ENCODE results near the gene AMMECR1. TPM values are rescaled to one million over a fixed set of nuclear protein-coding genes. Genes with fewer than 3 reads are reported as not detected.

Gene AMMECR1
- polyA plus RNA-seq, 2 donors = 5.8 to 6.9 TPM

DNA sequence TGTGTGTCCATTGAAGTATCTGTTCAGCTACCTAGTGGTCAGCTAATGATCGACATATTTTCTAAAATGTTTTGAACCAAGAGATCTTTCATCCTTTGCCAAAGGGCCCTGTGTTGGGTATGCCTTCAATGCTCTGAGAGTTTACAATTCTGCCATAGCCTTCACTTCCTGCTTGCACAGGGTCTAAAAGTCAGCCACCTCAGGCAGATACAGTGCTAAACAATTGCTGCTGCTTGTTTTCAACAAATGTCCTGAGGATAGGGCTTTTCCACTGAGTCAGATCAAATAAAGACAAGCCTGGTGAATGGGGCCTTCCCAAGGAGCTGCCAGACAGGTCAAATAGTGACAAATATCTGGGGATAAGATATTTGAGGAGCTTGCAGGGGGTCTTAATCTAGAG, 16.7 kb downstream of the AMMECR1 start:
- Histone ChIP-seq H3K4me3 (ENCODE audit: low read depth in 1 of 2, low read length in 2 of 2) (no peak overlapping the region), H3K9me3 (ENCODE audit: control insufficient read depth in 2 of 2, insufficient read depth in 1 of 2, low read depth in 1 of 2, low read length in 1 of 2) (no peaks in the 10 kb centered on the region), H3K36me3 (ENCODE audit: control insufficient read depth in 2 of 2, insufficient read depth in 2 of 2, low read length in 1 of 2) (no peaks in the 10 kb centered on the region), H3K4me1 (ENCODE audit: control insufficient read depth in 2 of 2, insufficient read depth in 2 of 2, low read length in 1 of 2) (no peaks in the 10 kb centered on the region), H3K27ac (ENCODE audit: low read depth in 2 of 2, low read length in 1 of 2) (no peak overlapping the region), H3K27me3 (ENCODE audit: control insufficient read depth in 1 of 2, insufficient read depth in 2 of 2, low read length in 2 of 2) (no peaks in the 10 kb centered on the region)
- WGBS, 2 donors = 60 to 100% methylated on average over 1 of the region's 1 CpG

DNA sequence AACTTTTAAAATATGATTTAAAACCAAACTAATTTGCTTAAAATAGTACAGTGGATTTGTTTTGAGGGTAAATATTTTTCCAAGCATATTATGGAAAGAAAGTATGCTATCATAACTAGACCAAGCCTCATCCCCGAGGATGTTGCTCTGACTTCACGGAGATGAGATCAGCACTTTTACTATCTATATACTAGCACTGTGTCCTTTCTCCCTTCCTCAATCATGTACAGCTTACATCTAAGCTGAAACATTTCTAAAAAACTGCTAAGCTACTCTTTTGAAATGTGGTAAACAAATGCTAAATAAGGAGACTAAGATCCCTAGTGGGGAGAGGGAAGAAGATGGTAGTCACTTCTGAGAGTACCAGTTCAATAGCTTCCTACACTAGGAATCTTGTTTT, 23.8 kb downstream of the AMMECR1 start:
- H3K27ac ChIP-seq (ENCODE audit: low read depth in 2 of 2, low read length in 1 of 2) = no peak overlapping the region
- no peaks in the 10 kb centered on the region for H3K36me3 ChIP-seq (ENCODE audit: control insufficient read depth in 2 of 2, insufficient read depth in 2 of 2, low read length in 1 of 2)
- H3K4me3 ChIP-seq (ENCODE audit: low read depth in 1 of 2, low read length in 2 of 2) = no peak overlapping the region
- 89 to 94% methylated on average over 2 of the region's 2 CpGs for WGBS, 2 donors
- no peaks in the 10 kb centered on the region for H3K4me1 ChIP-seq (ENCODE audit: control insufficient read depth in 2 of 2, insufficient read depth in 2 of 2, low read length in 1 of 2)
- H3K27me3 ChIP-seq (ENCODE audit: control insufficient read depth in 1 of 2, insufficient read depth in 2 of 2, low read length in 2 of 2) = peaks cover 0 to 2% of the 10 kb centered on the region in 2 donors
- no peaks in the 10 kb centered on the region for H3K9me3 ChIP-seq (ENCODE audit: control insufficient read depth in 2 of 2, insufficient read depth in 1 of 2, low read depth in 1 of 2, low read length in 1 of 2)

DNA sequence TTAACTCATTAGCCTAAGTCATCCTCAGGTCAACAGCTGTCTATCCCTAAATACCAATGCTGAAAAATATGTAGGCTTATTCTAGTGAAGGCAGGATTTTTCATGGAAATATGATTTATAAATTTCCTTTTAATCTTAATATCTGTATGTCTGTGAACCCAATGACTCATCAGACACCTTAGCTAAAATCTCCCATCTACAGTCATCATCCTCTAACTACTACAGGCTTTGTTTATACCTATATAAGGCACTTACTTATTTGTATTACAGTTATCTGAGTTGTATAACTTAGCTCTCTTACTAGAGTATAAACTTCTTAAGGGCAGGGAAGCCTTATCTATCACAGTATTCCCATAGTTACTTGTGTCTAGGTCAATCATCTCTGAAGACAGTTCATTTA, 24.2 kb downstream of the AMMECR1 start:
- no peaks in the 10 kb centered on the region for H3K4me1 ChIP-seq (ENCODE audit: control insufficient read depth in 2 of 2, insufficient read depth in 2 of 2, low read length in 1 of 2)
- H3K9me3 ChIP-seq (ENCODE audit: control insufficient read depth in 2 of 2, insufficient read depth in 1 of 2, low read depth in 1 of 2, low read length in 1 of 2) = no peaks in the 10 kb centered on the region
- H3K36me3 ChIP-seq (ENCODE audit: control insufficient read depth in 2 of 2, insufficient read depth in 2 of 2, low read length in 1 of 2) = no peaks in the 10 kb centered on the region
- H3K27ac ChIP-seq (ENCODE audit: low read depth in 2 of 2, low read length in 1 of 2) = no peak overlapping the region
- H3K27me3 ChIP-seq (ENCODE audit: control insufficient read depth in 1 of 2, insufficient read depth in 2 of 2, low read length in 2 of 2) = peaks cover 0 to 2% of the 10 kb centered on the region in 2 donors
- H3K4me3 ChIP-seq (ENCODE audit: low read depth in 1 of 2, low read length in 2 of 2) = no peak overlapping the region

DNA sequence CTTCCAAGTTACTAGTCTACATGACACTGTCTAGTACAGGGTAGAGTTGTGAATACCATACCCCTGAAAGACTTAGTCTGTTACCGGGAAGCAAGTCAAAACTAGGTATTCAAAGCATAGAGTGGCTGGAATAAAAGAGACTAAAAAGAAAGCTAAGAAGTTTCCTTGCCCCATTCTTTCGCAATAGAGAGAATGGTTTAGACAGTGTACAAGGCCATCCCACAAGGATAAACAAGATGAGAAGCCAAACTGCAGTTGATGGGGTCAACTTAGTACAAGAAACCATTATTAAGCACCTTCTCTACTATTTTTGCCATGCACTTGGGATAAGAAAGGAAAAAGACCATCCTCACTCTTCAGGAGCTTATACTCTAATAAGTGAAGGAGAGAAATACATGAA, 30.3 kb downstream of the AMMECR1 start:
- Histone ChIP-seq H3K4me3 (ENCODE audit: low read depth in 1 of 2, low read length in 2 of 2) (no peak overlapping the region), H3K9me3 (ENCODE audit: control insufficient read depth in 2 of 2, insufficient read depth in 1 of 2, low read depth in 1 of 2, low read length in 1 of 2) (no peaks in the 10 kb centered on the region), H3K27me3 (ENCODE audit: control insufficient read depth in 1 of 2, insufficient read depth in 2 of 2, low read length in 2 of 2) (no peaks in the 10 kb centered on the region), H3K4me1 (ENCODE audit: control insufficient read depth in 2 of 2, insufficient read depth in 2 of 2, low read length in 1 of 2) (no peaks in the 10 kb centered on the region), H3K27ac (ENCODE audit: low read depth in 2 of 2, low read length in 1 of 2) (no peak overlapping the region), H3K36me3 (ENCODE audit: control insufficient read depth in 2 of 2, insufficient read depth in 2 of 2, low read length in 1 of 2) (no peaks in the 10 kb centered on the region)
- WGBS, 2 donors = 80 to 87% methylated on average over 2 of the region's 2 CpGs

DNA sequence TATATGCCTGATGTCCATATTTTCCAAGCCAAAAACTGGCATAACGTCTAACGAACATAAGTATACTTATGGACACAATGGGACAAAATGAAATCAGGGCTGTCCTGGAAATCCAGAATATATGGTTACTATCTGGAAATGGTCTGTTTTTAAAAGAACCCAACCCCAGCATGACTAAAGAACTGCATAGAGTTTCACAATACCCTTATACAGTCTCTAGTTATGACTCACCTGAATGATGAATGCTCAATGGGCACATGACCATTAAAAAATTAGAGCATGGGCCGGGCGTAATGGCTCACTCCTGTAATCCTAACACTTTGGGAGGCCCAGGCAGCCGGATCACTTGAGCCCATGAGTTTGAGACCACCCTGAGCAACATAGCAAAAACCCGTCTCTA, 31.8 kb downstream of the AMMECR1 start:
- no peak overlapping the region for H3K4me3 ChIP-seq (ENCODE audit: low read depth in 1 of 2, low read length in 2 of 2)
- no peaks in the 10 kb centered on the region for H3K27me3 ChIP-seq (ENCODE audit: control insufficient read depth in 1 of 2, insufficient read depth in 2 of 2, low read length in 2 of 2)
- no peaks in the 10 kb centered on the region for H3K4me1 ChIP-seq (ENCODE audit: control insufficient read depth in 2 of 2, insufficient read depth in 2 of 2, low read length in 1 of 2)
- H3K36me3 ChIP-seq (ENCODE audit: control insufficient read depth in 2 of 2, insufficient read depth in 2 of 2, low read length in 1 of 2) = no peaks in the 10 kb centered on the region
- WGBS, 2 donors = 58 to 76% methylated on average over 6 of the region's 6 CpGs
- H3K9me3 ChIP-seq (ENCODE audit: control insufficient read depth in 2 of 2, insufficient read depth in 1 of 2, low read depth in 1 of 2, low read length in 1 of 2) = no peaks in the 10 kb centered on the region
- peak overlapping the region; percentile 43 to 56 for H3K27ac ChIP-seq (ENCODE audit: low read depth in 2 of 2, low read length in 1 of 2)

DNA sequence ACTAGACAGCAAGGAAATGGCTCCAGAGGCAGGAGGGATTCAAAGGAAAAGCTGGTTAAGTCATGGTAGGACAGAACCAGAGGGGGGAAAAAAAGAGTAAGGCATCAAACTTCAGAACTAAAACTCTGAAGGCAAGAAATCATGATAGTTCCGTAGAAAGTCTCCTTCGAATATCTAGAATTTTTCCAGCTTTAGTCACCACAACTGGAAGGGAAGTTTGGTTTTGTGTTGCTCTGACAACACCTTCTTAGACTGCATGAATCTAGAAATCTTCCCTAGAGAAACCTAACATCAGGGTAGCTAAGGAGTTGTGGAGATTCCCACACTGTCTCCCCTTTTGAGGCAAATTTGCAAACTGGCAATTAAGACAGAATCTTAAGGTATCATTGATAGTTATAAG, 33.7 kb downstream of the AMMECR1 start:
- H3K9me3 ChIP-seq (ENCODE audit: control insufficient read depth in 2 of 2, insufficient read depth in 1 of 2, low read depth in 1 of 2, low read length in 1 of 2) = no peaks in the 10 kb centered on the region
- H3K36me3 ChIP-seq (ENCODE audit: control insufficient read depth in 2 of 2, insufficient read depth in 2 of 2, low read length in 1 of 2) = no peaks in the 10 kb centered on the region
- H3K4me1 ChIP-seq (ENCODE audit: control insufficient read depth in 2 of 2, insufficient read depth in 2 of 2, low read length in 1 of 2) = no peaks in the 10 kb centered on the region
- no peak overlapping the region for H3K4me3 ChIP-seq (ENCODE audit: low read depth in 1 of 2, low read length in 2 of 2)
- H3K27ac ChIP-seq (ENCODE audit: low read depth in 2 of 2, low read length in 1 of 2) = no peak overlapping the region
- WGBS, 2 donors = 73 to 88% methylated on average over 2 of the region's 2 CpGs
- no peaks in the 10 kb centered on the region for H3K27me3 ChIP-seq (ENCODE audit: control insufficient read depth in 1 of 2, insufficient read depth in 2 of 2, low read length in 2 of 2)

DNA sequence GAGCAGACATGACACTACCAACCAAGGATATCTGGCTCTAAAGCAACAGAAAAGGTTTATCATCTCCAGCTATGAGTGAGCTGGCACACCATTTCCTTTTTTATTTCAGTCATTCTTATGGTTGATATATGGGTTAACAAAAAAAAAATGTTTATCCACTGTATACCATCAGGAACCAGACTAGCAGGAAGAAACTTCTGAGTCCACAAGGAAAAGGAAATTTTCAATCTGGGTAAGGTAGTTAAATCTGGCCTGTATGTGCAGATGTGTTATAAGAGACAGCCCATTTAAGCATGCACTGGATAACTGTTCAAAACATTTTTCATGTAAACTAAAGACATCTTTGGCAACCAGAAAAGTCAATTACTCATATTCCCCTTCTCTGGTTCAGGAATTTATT, 35.0 kb downstream of the AMMECR1 start:
- Histone ChIP-seq H3K27me3 (ENCODE audit: control insufficient read depth in 1 of 2, insufficient read depth in 2 of 2, low read length in 2 of 2) (no peaks in the 10 kb centered on the region), H3K4me1 (ENCODE audit: control insufficient read depth in 2 of 2, insufficient read depth in 2 of 2, low read length in 1 of 2) (no peaks in the 10 kb centered on the region), H3K9me3 (ENCODE audit: control insufficient read depth in 2 of 2, insufficient read depth in 1 of 2, low read depth in 1 of 2, low read length in 1 of 2) (no peaks in the 10 kb centered on the region), H3K4me3 (ENCODE audit: low read depth in 1 of 2, low read length in 2 of 2) (no peak overlapping the region), H3K27ac (ENCODE audit: low read depth in 2 of 2, low read length in 1 of 2) (no peak overlapping the region), H3K36me3 (ENCODE audit: control insufficient read depth in 2 of 2, insufficient read depth in 2 of 2, low read length in 1 of 2) (no peaks in the 10 kb centered on the region)

DNA sequence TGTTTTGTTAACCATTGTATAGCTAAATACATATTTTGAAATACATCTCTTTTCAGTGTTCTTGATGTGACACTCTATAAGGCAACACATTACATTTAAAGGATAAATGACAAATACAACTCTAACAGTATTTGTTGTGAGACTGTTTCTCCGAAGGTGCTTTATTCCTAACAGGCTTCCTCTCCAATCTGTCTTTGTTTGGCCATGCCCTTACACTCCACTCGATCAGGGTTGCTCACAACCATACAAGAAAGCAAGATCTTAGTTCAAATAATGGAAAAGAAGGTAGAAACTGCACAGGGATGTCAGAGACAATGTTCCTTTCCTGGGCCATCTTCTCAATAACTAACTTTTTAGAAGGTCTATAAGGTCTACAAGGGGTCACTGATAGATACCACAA, 36.5 kb downstream of the AMMECR1 start:
- H3K4me3 ChIP-seq (ENCODE audit: low read depth in 1 of 2, low read length in 2 of 2) = no peak overlapping the region
- no peaks in the 10 kb centered on the region for H3K27me3 ChIP-seq (ENCODE audit: control insufficient read depth in 1 of 2, insufficient read depth in 2 of 2, low read length in 2 of 2)
- 66 to 80% methylated on average over 2 of the region's 2 CpGs for WGBS, 2 donors
- H3K36me3 ChIP-seq (ENCODE audit: control insufficient read depth in 2 of 2, insufficient read depth in 2 of 2, low read length in 1 of 2) = no peaks in the 10 kb centered on the region
- no peaks in the 10 kb centered on the region for H3K9me3 ChIP-seq (ENCODE audit: control insufficient read depth in 2 of 2, insufficient read depth in 1 of 2, low read depth in 1 of 2, low read length in 1 of 2)
- no peak overlapping the region for H3K27ac ChIP-seq (ENCODE audit: low read depth in 2 of 2, low read length in 1 of 2)
- H3K4me1 ChIP-seq (ENCODE audit: control insufficient read depth in 2 of 2, insufficient read depth in 2 of 2, low read length in 1 of 2) = no peaks in the 10 kb centered on the region

DNA sequence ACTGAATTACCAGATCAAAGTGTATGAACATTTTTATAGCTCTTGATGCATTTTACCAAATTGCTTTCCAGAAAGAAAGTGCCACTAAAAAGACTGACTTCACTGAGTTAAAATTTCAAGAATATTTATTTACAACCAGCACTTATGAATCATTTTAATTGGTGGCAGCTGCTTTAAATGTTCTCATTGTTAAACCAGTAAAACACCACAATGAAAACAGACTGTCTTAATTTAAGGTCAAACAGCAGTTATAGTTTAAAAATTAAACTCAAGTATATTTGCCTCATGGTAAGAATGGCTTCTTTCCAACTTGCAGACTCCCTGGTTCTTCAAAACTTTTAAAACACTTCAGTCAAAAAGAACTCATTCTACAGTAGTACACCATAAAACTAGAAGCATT, 36.9 kb downstream of the AMMECR1 start:
- no peaks in the 10 kb centered on the region for H3K36me3 ChIP-seq (ENCODE audit: control insufficient read depth in 2 of 2, insufficient read depth in 2 of 2, low read length in 1 of 2)
- H3K4me1 ChIP-seq (ENCODE audit: control insufficient read depth in 2 of 2, insufficient read depth in 2 of 2, low read length in 1 of 2) = no peaks in the 10 kb centered on the region
- H3K27me3 ChIP-seq (ENCODE audit: control insufficient read depth in 1 of 2, insufficient read depth in 2 of 2, low read length in 2 of 2) = no peaks in the 10 kb centered on the region
- no peak overlapping the region for H3K4me3 ChIP-seq (ENCODE audit: low read depth in 1 of 2, low read length in 2 of 2)
- no peaks in the 10 kb centered on the region for H3K9me3 ChIP-seq (ENCODE audit: control insufficient read depth in 2 of 2, insufficient read depth in 1 of 2, low read depth in 1 of 2, low read length in 1 of 2)
- H3K27ac ChIP-seq (ENCODE audit: low read depth in 2 of 2, low read length in 1 of 2) = no peak overlapping the region

DNA sequence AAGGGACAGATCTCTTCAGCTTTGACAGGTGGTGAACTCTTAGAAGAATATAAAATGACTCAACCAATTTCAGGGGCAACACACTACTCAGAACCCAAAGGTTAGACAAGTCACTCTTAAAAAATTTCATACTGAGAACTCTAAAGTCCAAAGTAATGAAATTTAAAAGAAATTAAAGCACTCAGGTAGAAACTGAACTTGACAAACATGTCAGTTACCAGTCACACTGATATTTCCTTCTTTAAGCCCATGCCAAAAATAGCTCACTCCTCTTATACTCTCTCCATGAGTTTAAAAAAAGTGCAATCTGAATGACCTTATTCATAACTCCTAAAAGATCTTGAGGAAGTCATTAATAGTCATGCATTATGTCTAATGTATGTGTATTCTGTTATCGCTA, 40.3 kb downstream of the AMMECR1 start:
- Histone ChIP-seq H3K4me3 (ENCODE audit: low read depth in 1 of 2, low read length in 2 of 2) (no peak overlapping the region), H3K27me3 (ENCODE audit: control insufficient read depth in 1 of 2, insufficient read depth in 2 of 2, low read length in 2 of 2) (no peaks in the 10 kb centered on the region), H3K36me3 (ENCODE audit: control insufficient read depth in 2 of 2, insufficient read depth in 2 of 2, low read length in 1 of 2) (no peaks in the 10 kb centered on the region), H3K4me1 (ENCODE audit: control insufficient read depth in 2 of 2, insufficient read depth in 2 of 2, low read length in 1 of 2) (no peaks in the 10 kb centered on the region), H3K9me3 (ENCODE audit: control insufficient read depth in 2 of 2, insufficient read depth in 1 of 2, low read depth in 1 of 2, low read length in 1 of 2) (no peaks in the 10 kb centered on the region), H3K27ac (ENCODE audit: low read depth in 2 of 2, low read length in 1 of 2) (no peak overlapping the region)
- 86 to 90% methylated on average over 1 of the region's 1 CpG for WGBS, 2 donors
